K562 (cell line): ENCODE results near the gene CDCA5. TPM values are rescaled to one million over a fixed set of nuclear protein-coding genes. Genes with fewer than 3 reads are reported as not detected.

Experiments
- ATAC-seq: fragments of 200-7000 bp; cut with Tn5 transposase; 3 replicates; pipeline ENCODE4 v1.9.1; 2020; ENCODE audit warnings: moderate library complexity
- BruUV-seq: library from RNA; stranded (reverse); fragments of 400-500 nt; replicated peaks from 2 replicates; lab custom pipeline; 2021; lab: Mats Ljungman, UMichigan
- CTCF ChIA-PET: fragments of 300-600 bp; formaldehyde crosslinking; extraction: SDS; loops from one replicate; lab custom pipeline; 2021; ENCODE audit warnings: low intra/inter-chr PET ratio; lab: Yijun Ruan, JAX
- POLR2A ChIA-PET: fragments of 300-600, 350-650 bp; sonication (Branson Sonifier 250); formaldehyde crosslinking; extraction: SDS; loops from one replicate; lab custom pipeline; 2021; ENCODE audit warnings: antibody characterized with exemption, inconsistent platforms; lab: Yijun Ruan, JAX
- DNase-seq, 4 experiments: peaks; one replicate each; pipeline versions ENCODE4 v3.0.0 to v3.0.0-alpha.2; 2011 to 2018; ENCODE audit warnings: low spot score in 3 of 4, mixed read lengths in 3 of 4; ENCODE audit errors: extremely low read depth in 1 of 4
- FAIRE-seq: peaks from 2 replicates; lab custom pipeline; 2011; peaks lifted over from hg19 to GRCh38; lab: Jason Lieb, UNC
- H2AFZ ChIP-seq: 2 replicates; pipeline ENCODE4 v1.6.0; 2011; ENCODE audit warnings: low read depth, low read length, control low read depth, inconsistent platforms
- H3K27ac ChIP-seq: fragments of 200-600 bp; 3 replicates; pipeline ENCODE4 v1.8.0; 2011; ENCODE audit warnings: low read depth, mild to moderate bottlenecking, control low read depth, inconsistent platforms, low read length, moderate library complexity, mixed read lengths; ENCODE audit errors: extremely low read depth
- H3K27me3 ChIP-seq, 2 experiments: fragments of 300-600 bp in 1 of 2; 2 replicates in 1 of 2; 3 replicates in 1 of 2; pipeline versions ENCODE4 v1.6.0 to v1.8.0; 2011; ENCODE audit warnings: inconsistent platforms in 2 of 2, low read length in 2 of 2, mild to moderate bottlenecking in 1 of 2, mixed read lengths in 1 of 2, moderate library complexity in 1 of 2; ENCODE audit not compliant: control insufficient read depth in 2 of 2, insufficient read depth in 2 of 2
- H3K36me3 ChIP-seq: fragments of 300-600 bp; 3 replicates; pipeline ENCODE4 v1.8.0; 2011; ENCODE audit warnings: mild to moderate bottlenecking, low read length, inconsistent platforms; ENCODE audit not compliant: control insufficient read depth, insufficient read depth
- H3K4me1 ChIP-seq, 2 experiments: fragments of 200-600 bp in 1 of 2; replicated peaks in 1 of 2; 2 replicates in 1 of 2; 3 replicates in 1 of 2; pipeline versions ENCODE4 v1.5.1 to v1.8.0; 2011; ENCODE audit warnings: inconsistent platforms in 2 of 2, low read length in 2 of 2, mild to moderate bottlenecking in 1 of 2, mixed read lengths in 1 of 2, moderate library complexity in 1 of 2; ENCODE audit not compliant: control insufficient read depth in 2 of 2, insufficient read depth in 2 of 2
- H3K4me2 ChIP-seq: 2 replicates; pipeline ENCODE4 v1.6.1; 2011; ENCODE audit warnings: low read length, control low read depth, inconsistent platforms, mixed read lengths; ENCODE audit not compliant: insufficient read depth
- H3K4me3 ChIP-seq: fragments of 200-600 bp; sonication (generic), shearing (Covaris generic); 2 replicates; pipeline ENCODE4 v1.5.1; 2016; ENCODE audit warnings: control low read depth, inconsistent platforms
- H3K79me2 ChIP-seq: fragments of 200-600 bp; 3 replicates; pipeline ENCODE4 v1.8.0; 2011; ENCODE audit warnings: low read length, inconsistent platforms; ENCODE audit not compliant: control insufficient read depth, insufficient read depth
- H3K9ac ChIP-seq, 2 experiments: 2 replicates each; pipeline versions ENCODE4 v1.6.0 to v1.6.1; 2011; ENCODE audit warnings: low read depth in 2 of 2, low read length in 2 of 2, control low read depth in 1 of 2, inconsistent platforms in 1 of 2, mild to moderate bottlenecking in 1 of 2, mixed read lengths in 1 of 2; ENCODE audit not compliant: insufficient read depth in 1 of 2
- H3K9me1 ChIP-seq: one replicate; pipeline ENCODE4 v1.6.0; 2011; ENCODE audit warnings: inconsistent platforms, mild to moderate bottlenecking, low read length, moderate library complexity; ENCODE audit not compliant: control insufficient read depth, insufficient read depth
- H3K9me3 ChIP-seq: replicated peaks from 2 replicates; pipeline ENCODE4 v1.5.1; 2011; ENCODE audit warnings: low read depth, low read length, inconsistent platforms; ENCODE audit not compliant: control insufficient read depth, insufficient read depth
- H4K20me1 ChIP-seq: replicated peaks from 2 replicates; pipeline ENCODE4 v1.6.1; 2011; ENCODE audit warnings: low read length, inconsistent platforms, mixed read lengths; ENCODE audit not compliant: control insufficient read depth, insufficient read depth
- MCM7 ChIP-seq, 2 experiments: fragments of 450-650 bp; IDR thresholded peaks; 2 replicates each; pipeline ENCODE4 v1.6.1; 2016 to 2018
- TAF9B ChIP-seq: fragments of 450-650 bp; IDR thresholded peaks from 2 replicates; pipeline ENCODE4 v1.6.1; 2018; ENCODE audit warnings: mild to moderate bottlenecking; ENCODE audit not compliant: partially characterized antibody
- TBL1XR1 ChIP-seq, 2 experiments: IDR thresholded peaks; 2 replicates each; pipeline ENCODE4 v1.6.1; 2012; ENCODE audit warnings: improper control_type of control experiment in 2 of 2, low read length in 2 of 2, mild to moderate bottlenecking in 1 of 2
- ZBTB8A ChIP-seq: fragments of 450-650 bp; IDR thresholded peaks from 2 replicates; pipeline ENCODE4 v1.6.1; 2018; ENCODE audit warnings: mild to moderate bottlenecking, moderate library complexity; ENCODE audit not compliant: partially characterized antibody
- WGBS: fragments of 100-300 bp; shearing (Covaris generic); methylation state at CpG from one replicate; pipeline ENCODE4 v1.1.6; 2016; ENCODE audit warnings: low coverage, mixed read lengths; ENCODE audit not compliant: insufficient coverage; ENCODE audit errors: missing lambda C conversion rate; 5-methylcytosine and 5-hydroxymethylcytosine counted together
- in situ Hi-C: fragments of 300-500 bp; cut with MboI; formaldehyde crosslinking; loops from 4 replicates; pipeline ENCODE4 v1.15.0; 2018; ENCODE audit warnings: inconsistent platforms, mixed read lengths
- intact Hi-C: fragments of 100-400 bp; cut with micrococcal nuclease; formaldehyde crosslinking; loops from 2 replicates; pipeline ENCODE4 v1.14.2; 2022
- polyA plus RNA-seq, 8 experiments: library from polyadenylated mRNA; depleted of rRNA in 4 of 8; stranded (reverse) in 5 of 8; unstranded in 3 of 8; fragments of >200 nt; fragmentation: Nextera tagmentation in 2 of 8; fragmentation: Illumina TruSeq in 1 of 8; extraction: Ambion mirVana in 2 of 8; extraction: Trizol in 1 of 8; gene quantifications; 2 replicates each; pipeline versions ENCODE4 v1.2.1 to v1.2.3, GENCODE V29; 2011 to 2014; ENCODE audit warnings: inconsistent platforms in 1 of 8, missing spikeins in 1 of 8
- total RNA-seq, 7 experiments: library from RNA; depleted of rRNA in 6 of 7; stranded (reverse); fragments of >200 nt in 6 of 7; fragmentation: Illumina TruSeq in 2 of 7; extraction: Trizol in 2 of 7; gene quantifications; 2 replicates each; pipeline versions ENCODE4 v1.2.1 to v1.2.3, GENCODE V29; 2011 to 2021; ENCODE audit warnings: low replicate concordance in 1 of 7
- TF ChIP-seq, protein P1 (sequence below): fragments of 450-650 bp; IDR thresholded peaks from 2 replicates; pipeline ENCODE4 v1.6.1; 2016; ENCODE audit warnings: mild to moderate bottlenecking

CDCA5 gene
- total and polyA plus RNA-seq, 9 of the 15 experiments (the other 6 are each of a cell fraction or from before 2014, with no cell fraction given) = 18.9 to 94.3 (median 64.6) TPM

GRCh38 chr11:65087216-65087615 lies 3.4 kb upstream of the CDCA5 start:
- no TSS peak for BruUV-seq
- no peaks in the 10 kb centered on the region; a peak in 1 of 5 replicates for H3K27me3 ChIP-seq
- WGBS = 85% methylated on average over 7 of the region's 11 CpGs
- no peak overlapping the region for H3K4me2 ChIP-seq
- H3K36me3 ChIP-seq = peaks cover 56% of the 10 kb centered on the region
- in situ Hi-C loops = no loop called here
- no peaks in the 10 kb centered on the region; the same call in 1 of the 2 replicates for H4K20me1 ChIP-seq
- TF ChIP-seq ZBTB8A (no peak), TAF9B (no peak), MCM7 (IDR thresholded peaks at IDR 0.05) (no peak), TBL1XR1 (IDR thresholded peaks at IDR 0.05; ENCODE audit: low read length in 2 of 2) (no peak)
- TF ChIP-seq, protein P1, sequence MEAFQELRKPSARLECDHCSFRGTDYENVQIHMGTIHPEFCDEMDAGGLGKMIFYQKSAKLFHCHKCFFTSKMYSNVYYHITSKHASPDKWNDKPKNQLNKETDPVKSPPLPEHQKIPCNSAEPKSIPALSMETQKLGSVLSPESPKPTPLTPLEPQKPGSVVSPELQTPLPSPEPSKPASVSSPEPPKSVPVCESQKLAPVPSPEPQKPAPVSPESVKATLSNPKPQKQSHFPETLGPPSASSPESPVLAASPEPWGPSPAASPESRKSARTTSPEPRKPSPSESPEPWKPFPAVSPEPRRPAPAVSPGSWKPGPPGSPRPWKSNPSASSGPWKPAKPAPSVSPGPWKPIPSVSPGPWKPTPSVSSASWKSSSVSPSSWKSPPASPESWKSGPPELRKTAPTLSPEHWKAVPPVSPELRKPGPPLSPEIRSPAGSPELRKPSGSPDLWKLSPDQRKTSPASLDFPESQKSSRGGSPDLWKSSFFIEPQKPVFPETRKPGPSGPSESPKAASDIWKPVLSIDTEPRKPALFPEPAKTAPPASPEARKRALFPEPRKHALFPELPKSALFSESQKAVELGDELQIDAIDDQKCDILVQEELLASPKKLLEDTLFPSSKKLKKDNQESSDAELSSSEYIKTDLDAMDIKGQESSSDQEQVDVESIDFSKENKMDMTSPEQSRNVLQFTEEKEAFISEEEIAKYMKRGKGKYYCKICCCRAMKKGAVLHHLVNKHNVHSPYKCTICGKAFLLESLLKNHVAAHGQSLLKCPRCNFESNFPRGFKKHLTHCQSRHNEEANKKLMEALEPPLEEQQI = no peak
- TF ChIP-seq, all 486 proteins: peak for 0
- ChIA-PET CTCF (no interaction called here), POLR2A (interaction anchor here (0.5 to 2.0 kb wide), 4 partner anchors 10 to 54 kb away, joined by 3 to 4 read pairs (median 3); partner anchors contain the start of gene ZNHIT2)
- DNase-seq (no peak), ATAC-seq (no peak), FAIRE-seq (no peak)
- Histone ChIP-seq H3K9ac (no peak overlapping the region), H3K27ac (no peak overlapping the region), H3K9me1 (no peaks in the 10 kb centered on the region), H3K9me3 (no peaks in the 10 kb centered on the region), H2AFZ (no peak overlapping the region), H3K4me1 (peaks cover 13 to 15% of the 10 kb centered on the region in 2 experiments), H3K4me3 (no peak overlapping the region), H3K79me2 (peaks cover 32% of the 10 kb centered on the region)
- intact Hi-C loops = no loop called here
